WTC11 (cell line): ENCODE results near the gene TSC1. TPM values are rescaled to one million over a fixed set of nuclear protein-coding genes. Genes with fewer than 3 reads are reported as not detected.
"Not testable (repeated sequence)": the region's sequence is repeated elsewhere in the genome, so short reads cannot be mapped to it uniquely, and the experiment has no call there.

ENCODE experiments used
- ATAC-seq: fragments of 200-7000 bp; cut with Tn5 transposase; 2 replicates; pipeline ENCODE4 v1.10.0; 2021; ENCODE audit warnings: mild to moderate bottlenecking, moderate library complexity
- CTCF ChIA-PET: fragments of 300-600 bp; sonication (Branson Sonifier 250); formaldehyde crosslinking; loops from one replicate; lab custom pipeline; 2021; ENCODE audit warnings: antibody characterized with exemption; lab: Charles Lee
- POLR2A ChIA-PET: fragments of 350-600 bp; sonication (Branson Sonifier 250); formaldehyde crosslinking; loops from one replicate; lab custom pipeline; 2021; ENCODE audit warnings: antibody characterized with exemption; lab: Charles Lee
- DNase-seq: peaks from one replicate; pipeline ENCODE4 v3.0.0; 2021; ENCODE audit warnings: low spot score
- H3K27ac Mint-ChIP-seq: 2 replicates; pipeline ENCODE4 v1.8.0; 2021; ENCODE audit warnings: mixed read lengths
- H3K27me3 Mint-ChIP-seq: 2 replicates; pipeline ENCODE4 v1.8.0; 2021; ENCODE audit warnings: low read depth, mild to moderate bottlenecking, moderate library complexity, mixed read lengths
- H3K36me3 Mint-ChIP-seq: 2 replicates; pipeline ENCODE4 v1.8.0; 2021; ENCODE audit warnings: mixed read lengths
- H3K4me1 Mint-ChIP-seq: 2 replicates; pipeline ENCODE4 v1.8.0; 2022; ENCODE audit warnings: mixed read lengths
- H3K4me3 Mint-ChIP-seq: 2 replicates; pipeline ENCODE4 v1.8.0; 2021; ENCODE audit warnings: mild to moderate bottlenecking, moderate library complexity, mixed read lengths
- H3K9me3 Mint-ChIP-seq: 2 replicates; pipeline ENCODE4 v1.8.0; 2021; ENCODE audit warnings: mixed read lengths
- ARID4B ChIP-seq: sonication (generic); formaldehyde crosslinking; IDR thresholded peaks from 2 replicates; pipeline ENCODE4 v1.8.0; 2023; ENCODE audit warnings: missing genetic modification reagents, mild to moderate bottlenecking, borderline replicate concordance
- ATF2 ChIP-seq: sonication (generic); formaldehyde crosslinking; IDR thresholded peaks from 2 replicates; pipeline ENCODE4 v1.8.1; 2022; ENCODE audit warnings: low read depth, missing genetic modification reagents, borderline replicate concordance
- CDX4 ChIP-seq: fragments of 250-450 bp; sonication (Bioruptor Pico); IDR thresholded peaks from 2 replicates; pipeline ENCODE4 v1.9.0; 2021; ENCODE audit warnings: moderate library complexity, mild to moderate bottlenecking, inconsistent platforms, borderline replicate concordance
- ESRRA ChIP-seq: sonication (generic); formaldehyde crosslinking; IDR thresholded peaks from 2 replicates; pipeline ENCODE4 v1.8.1; 2022; ENCODE audit warnings: mild to moderate bottlenecking, missing genetic modification reagents, borderline replicate concordance
- ETV6 ChIP-seq: sonication (generic); formaldehyde crosslinking; IDR thresholded peaks from 2 replicates; pipeline ENCODE4 v1.8.1; 2022; ENCODE audit warnings: mild to moderate bottlenecking, missing genetic modification reagents
- FOXP1 ChIP-seq: sonication (generic); formaldehyde crosslinking; IDR thresholded peaks from 2 replicates; pipeline ENCODE4 v1.8.0; 2022; ENCODE audit warnings: missing genetic modification reagents, mild to moderate bottlenecking, moderate library complexity, borderline replicate concordance
- MAX ChIP-seq: sonication (generic); formaldehyde crosslinking; IDR thresholded peaks from 2 replicates; pipeline ENCODE4 v1.8.0; 2022; ENCODE audit warnings: mild to moderate bottlenecking, missing genetic modification reagents
- NFE2L1 ChIP-seq: sonication (generic); formaldehyde crosslinking; IDR thresholded peaks from 2 replicates; pipeline ENCODE4 v1.8.1; 2023; ENCODE audit warnings: missing genetic modification reagents
- NR1H2 ChIP-seq: sonication (generic); formaldehyde crosslinking; IDR thresholded peaks from 2 replicates; pipeline ENCODE4 v1.9.0; 2021; ENCODE audit warnings: mild to moderate bottlenecking, moderate library complexity, missing genetic modification reagents
- NR3C1 ChIP-seq: sonication (generic); formaldehyde crosslinking; conservative IDR thresholded peaks from 2 replicates; pipeline ENCODE4 v1.8.1; 2023; ENCODE audit warnings: low read depth, mild to moderate bottlenecking, missing genetic modification reagents
- OVOL2 ChIP-seq: fragments of 250-450 bp; sonication (Bioruptor Pico); IDR thresholded peaks from 2 replicates; pipeline ENCODE4 v1.9.0; 2021; ENCODE audit warnings: mild to moderate bottlenecking, borderline replicate concordance
- RELA ChIP-seq: sonication (generic); formaldehyde crosslinking; IDR thresholded peaks from 2 replicates; pipeline ENCODE4 v1.8.1; 2022; ENCODE audit warnings: missing genetic modification reagents, mild to moderate bottlenecking, borderline replicate concordance
- RORB ChIP-seq: fragments of 250-450 bp; sonication (Bioruptor Pico); IDR thresholded peaks from 2 replicates; pipeline ENCODE4 v1.9.0; 2021; ENCODE audit warnings: mild to moderate bottlenecking
- SMAD4 ChIP-seq: sonication (generic); formaldehyde crosslinking; IDR thresholded peaks from 2 replicates; pipeline ENCODE4 v1.8.0; 2022; ENCODE audit warnings: mild to moderate bottlenecking, missing genetic modification reagents
- SP1 ChIP-seq: sonication (generic); formaldehyde crosslinking; conservative IDR thresholded peaks from 2 replicates; pipeline ENCODE4 v1.8.1; 2022; ENCODE audit warnings: missing genetic modification reagents
- TEAD4 ChIP-seq: sonication (generic); formaldehyde crosslinking; IDR thresholded peaks from 2 replicates; pipeline ENCODE4 v1.8.0; 2022; ENCODE audit warnings: mild to moderate bottlenecking, missing genetic modification reagents
- USF1 ChIP-seq: sonication (generic); formaldehyde crosslinking; IDR thresholded peaks from 2 replicates; pipeline ENCODE4 v1.8.0; 2022; ENCODE audit warnings: mild to moderate bottlenecking, missing genetic modification reagents
- USF2 ChIP-seq: sonication (generic); formaldehyde crosslinking; IDR thresholded peaks from 2 replicates; pipeline ENCODE4 v1.8.1; 2023; ENCODE audit warnings: mild to moderate bottlenecking, missing genetic modification reagents, moderate library complexity
- ZBTB21 ChIP-seq: sonication (generic); formaldehyde crosslinking; IDR thresholded peaks from 2 replicates; pipeline ENCODE4 v1.8.1; 2023; ENCODE audit warnings: mild to moderate bottlenecking, missing genetic modification reagents, borderline replicate concordance
- ZNF281 ChIP-seq: sonication (generic); formaldehyde crosslinking; IDR thresholded peaks from 2 replicates; pipeline ENCODE4 v1.8.0; 2023; ENCODE audit warnings: mild to moderate bottlenecking, missing genetic modification reagents
- total RNA-seq: library from RNA; stranded (reverse); gene quantifications from 3 replicates; pipeline ENCODE4 v1.2.3, GENCODE V29; 2021

The TSC1 gene
- total RNA-seq, 1 experiment from 2014 or later: 52.9 TPM

GRCh38 chr9:132990781-132991180 is 46.4 kb upstream of the TSC1 start (continued):
- TF ChIP-seq ESRRA (CRISPR knock-in tag): no peak
- no peak for TF ChIP-seq ZNF281
- no peak for TF ChIP-seq ETV6 (CRISPR knock-in tag)
- no peak for TF ChIP-seq FOXP1 (CRISPR knock-in tag)
- TF ChIP-seq ARID4B (CRISPR knock-in tag): no peak
- no peak for TF ChIP-seq CDX4 (CRISPR knock-in tag)
- TF ChIP-seq ZBTB21 (CRISPR knock-in tag): no peak

GRCh38 chr9:132989998-132990557 is 45.7 kb upstream of the TSC1 start:
- ATAC-seq, POLR2A ChIA-PET, DNase-seq: not testable (repeated sequence)

GRCh38 chr9:132989414-132989996 is 45.1 kb upstream of the TSC1 start:
- no peak overlapping the region for H3K27ac Mint-ChIP-seq
- H3K9me3 Mint-ChIP-seq: peaks cover 5% of the 10 kb centered on the region
- DNase-seq (no peak), ATAC-seq (no peak)
- peaks cover 3% of the 10 kb centered on the region; the same call in 1 of the 2 replicates for H3K27me3 Mint-ChIP-seq
- no peaks in the 10 kb centered on the region for H3K36me3 Mint-ChIP-seq
- H3K4me3 Mint-ChIP-seq: no peak overlapping the region
- POLR2A ChIA-PET: no interaction called here
- CTCF ChIA-PET: interaction anchor here (1.2 kb wide), 1 partner anchor 199 kb away, joined by 3 read pairs; no protein-coding TSS in a partner anchor
- peaks cover 29% of the 10 kb centered on the region for H3K4me1 Mint-ChIP-seq
- TF ChIP-seq ZBTB21 (CRISPR knock-in tag) (no peak), MAX (CRISPR knock-in tag) (no peak), USF2 (CRISPR knock-in tag) (no peak), RELA (no peak), TEAD4 (CRISPR knock-in tag) (no peak), RORB (no peak), NFE2L1 (no peak), USF1 (no peak), OVOL2 (CRISPR knock-in tag) (no peak), SP1 (CRISPR knock-in tag) (no peak), SMAD4 (CRISPR knock-in tag) (no peak), ATF2 (no peak), NR3C1 (CRISPR knock-in tag) (no peak), NR1H2 (CRISPR knock-in tag) (no peak)

More at GRCh38 chr9:132989998-132990557, 45.7 kb upstream of the TSC1 start:
- H3K27ac Mint-ChIP-seq, H3K9me3 Mint-ChIP-seq, H3K4me3 Mint-ChIP-seq, H3K27me3 Mint-ChIP-seq, H3K36me3 Mint-ChIP-seq: not testable (repeated sequence)
- H3K4me1 Mint-ChIP-seq: peaks cover 35% of the 10 kb centered on the region
- CTCF ChIA-PET: interaction anchor here (0.8 to 3.4 kb wide), 3 partner anchors 12 to 32 kb away, joined by 4 to 23 read pairs (median 5); partner anchors contain the start of gene GFI1B
